Measurements from ENCODE around the gene ROCK2. TPM values are rescaled to one million over a fixed set of nuclear protein-coding genes. Genes with fewer than 3 reads are reported as not detected.

Gene ROCK2
- total and polyA plus RNA-seq, 9 donors = 13.2 to 71.9 (median 47.7) TPM

DNA sequence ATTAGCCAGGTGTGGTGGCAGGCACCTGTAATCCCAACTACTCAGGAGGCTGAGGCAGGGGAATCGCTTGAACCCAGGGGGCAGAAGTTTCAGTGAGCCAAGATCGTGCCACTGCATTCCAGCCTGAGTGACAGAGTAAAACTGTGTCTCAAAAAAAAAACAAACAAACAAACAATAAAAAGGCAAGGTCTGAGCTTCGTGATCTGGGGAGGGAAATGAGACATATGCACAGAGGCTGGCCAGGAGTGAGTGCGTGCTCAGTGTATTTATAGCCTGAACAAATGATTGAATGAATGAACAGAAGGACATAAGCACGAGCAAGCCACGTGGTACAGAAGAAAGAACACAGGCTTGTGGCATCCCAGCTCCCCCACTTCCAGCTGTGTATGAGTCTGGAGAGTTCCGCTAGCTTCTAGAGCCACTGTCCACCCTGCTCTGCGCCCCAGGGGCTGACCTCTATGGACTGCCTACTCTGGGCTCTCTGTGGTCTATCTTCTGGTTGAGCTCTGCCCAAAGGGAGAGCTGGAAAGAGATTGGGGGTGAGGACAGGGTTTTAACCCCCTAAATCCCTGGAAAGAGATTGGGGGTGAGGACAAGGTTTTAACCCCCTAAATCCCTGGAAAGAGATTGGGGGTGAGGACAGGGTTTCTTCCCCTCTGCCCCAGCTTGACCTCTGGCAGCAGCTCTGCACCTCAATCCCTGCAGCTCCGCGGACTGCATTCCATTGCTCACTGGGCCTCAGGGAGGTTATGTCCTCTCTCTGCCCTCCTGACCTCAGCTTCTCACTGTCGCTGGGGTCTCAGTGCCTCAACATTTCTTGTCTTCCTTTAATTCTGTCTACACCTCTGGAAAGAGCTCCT is 11.0 kb upstream of the ROCK2 start:
- intact Hi-C loops (cut with DNase I) = no loop called here
- WGBS, 3 donors = 81 to 85% (median 81%) methylated on average over 11 of the region's 11 CpGs
- no peak for TF ChIP-seq EP300 (IDR thresholded peaks at IDR 0.05)
- TF ChIP-seq, protein P1, sequence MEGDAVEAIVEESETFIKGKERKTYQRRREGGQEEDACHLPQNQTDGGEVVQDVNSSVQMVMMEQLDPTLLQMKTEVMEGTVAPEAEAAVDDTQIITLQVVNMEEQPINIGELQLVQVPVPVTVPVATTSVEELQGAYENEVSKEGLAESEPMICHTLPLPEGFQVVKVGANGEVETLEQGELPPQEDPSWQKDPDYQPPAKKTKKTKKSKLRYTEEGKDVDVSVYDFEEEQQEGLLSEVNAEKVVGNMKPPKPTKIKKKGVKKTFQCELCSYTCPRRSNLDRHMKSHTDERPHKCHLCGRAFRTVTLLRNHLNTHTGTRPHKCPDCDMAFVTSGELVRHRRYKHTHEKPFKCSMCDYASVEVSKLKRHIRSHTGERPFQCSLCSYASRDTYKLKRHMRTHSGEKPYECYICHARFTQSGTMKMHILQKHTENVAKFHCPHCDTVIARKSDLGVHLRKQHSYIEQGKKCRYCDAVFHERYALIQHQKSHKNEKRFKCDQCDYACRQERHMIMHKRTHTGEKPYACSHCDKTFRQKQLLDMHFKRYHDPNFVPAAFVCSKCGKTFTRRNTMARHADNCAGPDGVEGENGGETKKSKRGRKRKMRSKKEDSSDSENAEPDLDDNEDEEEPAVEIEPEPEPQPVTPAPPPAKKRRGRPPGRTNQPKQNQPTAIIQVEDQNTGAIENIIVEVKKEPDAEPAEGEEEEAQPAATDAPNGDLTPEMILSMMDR (IDR thresholded peaks at IDR 0.05) = no peak
- no peak for TF ChIP-seq POLR2A (IDR thresholded peaks at IDR 0.05)

DNA sequence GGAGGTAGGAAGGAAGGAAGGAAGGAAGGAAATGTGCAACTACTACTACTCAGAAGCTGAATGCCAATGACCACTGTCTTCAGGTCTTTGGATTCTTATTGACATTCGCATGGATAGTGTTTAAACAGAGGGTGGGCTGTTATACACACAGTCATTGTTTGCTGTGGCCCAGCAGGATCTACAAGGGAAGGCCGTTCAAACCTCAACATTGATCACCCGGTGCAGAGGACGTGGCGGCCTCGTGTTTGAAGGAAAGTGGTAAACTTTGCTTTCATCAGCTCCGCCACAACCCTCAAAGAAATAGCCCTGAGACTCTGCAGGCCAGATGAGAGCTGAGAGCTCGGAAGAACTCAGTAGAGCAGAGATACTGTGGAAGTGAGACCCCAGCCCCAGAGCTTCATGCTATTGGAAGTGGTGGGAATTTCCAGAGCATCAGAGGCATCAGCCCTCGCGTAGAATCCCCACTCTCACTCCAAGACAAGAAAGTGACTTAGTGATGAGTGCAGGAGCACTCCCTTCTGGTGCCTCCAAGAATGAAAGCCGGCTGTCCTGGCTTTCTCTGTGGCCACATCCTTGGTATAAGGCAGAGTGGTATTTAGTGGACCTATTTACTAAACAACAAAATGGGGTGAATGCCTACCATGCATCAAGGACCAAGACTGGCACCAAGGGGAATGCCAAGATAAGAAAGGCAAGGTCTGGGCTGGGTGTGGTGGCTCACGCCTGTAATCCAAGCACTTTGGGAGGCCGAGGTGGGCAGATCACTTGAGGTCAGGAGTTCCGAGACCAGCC is 10.1 kb upstream of the ROCK2 start:
- TF ChIP-seq POLR2A (IDR thresholded peaks at IDR 0.05) (no peak), EP300 (IDR thresholded peaks at IDR 0.05) (no peak)
- TF ChIP-seq, protein P1 (IDR thresholded peaks at IDR 0.05) = no peak
- 90 to 93% (median 90%) methylated on average over 14 of the region's 14 CpGs for WGBS, 3 donors
- Histone ChIP-seq H3K4me1 (ENCODE audit: insufficient read depth) (no peaks in the 10 kb centered on the region), H3K4me3 (no peak overlapping the region), H3K9me3 (no peaks in the 10 kb centered on the region), H3K27ac (no peak overlapping the region), H3K36me3 (no peaks in the 10 kb centered on the region), H3K27me3 (no peaks in the 10 kb centered on the region)
- intact Hi-C loops (cut with DNase I) = no loop called here
- no peak for DNase-seq

More for the DNA sequence above, 11.0 kb upstream of the ROCK2 start:
- H3K9me3 ChIP-seq = no peaks in the 10 kb centered on the region
- H3K4me1 ChIP-seq (ENCODE audit: insufficient read depth) = no peaks in the 10 kb centered on the region
- H3K36me3 ChIP-seq = no peaks in the 10 kb centered on the region
- no peak overlapping the region for H3K27ac ChIP-seq
- no peak for DNase-seq
- no peak overlapping the region for H3K4me3 ChIP-seq
- H3K27me3 ChIP-seq = no peaks in the 10 kb centered on the region

DNA sequence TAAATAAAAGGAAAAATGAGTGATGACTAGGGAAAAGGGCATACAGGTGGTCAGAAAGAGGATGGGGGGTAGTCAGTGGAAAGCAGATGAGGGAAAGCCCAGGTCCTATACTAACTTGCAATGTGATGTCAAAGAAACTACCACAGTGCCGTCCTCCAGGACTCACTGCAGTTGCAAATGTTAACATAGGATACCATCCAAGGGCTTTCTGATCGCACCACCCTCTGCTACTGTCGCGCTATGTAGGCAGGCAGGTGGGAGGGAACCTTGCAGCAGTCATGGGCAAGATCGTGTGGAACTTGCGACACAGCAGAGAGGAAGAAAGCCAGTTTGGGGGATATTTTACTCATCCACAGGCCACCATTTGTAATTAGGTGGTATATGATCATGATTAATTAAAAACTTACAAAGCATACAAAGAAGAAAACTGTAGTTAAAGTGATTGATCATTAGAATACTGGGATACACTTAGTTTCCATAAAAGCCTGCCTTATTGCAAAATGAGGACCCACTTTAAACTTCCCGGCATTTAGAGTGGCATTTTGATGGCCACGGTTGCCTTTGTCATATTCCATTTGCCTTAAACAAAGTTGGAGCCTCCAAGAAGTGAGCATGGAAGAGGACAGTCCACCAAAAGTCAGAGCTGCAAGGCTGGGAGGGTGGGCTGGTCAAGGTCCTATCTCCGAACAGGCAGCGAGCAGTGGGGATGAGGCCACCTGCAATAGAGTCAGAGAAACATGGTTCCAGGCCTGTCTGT is 8.5 kb upstream of the ROCK2 start:
- no peaks in the 10 kb centered on the region for H3K9me3 ChIP-seq
- no peak overlapping the region for H3K4me3 ChIP-seq
- no peak for DNase-seq
- no peaks in the 10 kb centered on the region for H3K4me1 ChIP-seq (ENCODE audit: insufficient read depth)
- H3K27me3 ChIP-seq = no peaks in the 10 kb centered on the region
- no peaks in the 10 kb centered on the region for H3K36me3 ChIP-seq
- intact Hi-C loops (cut with DNase I) = no loop called here
- no peak overlapping the region for H3K27ac ChIP-seq
- WGBS, 3 donors = 87 to 93% (median 89%) methylated on average over 10 of the region's 10 CpGs
- no peak for TF ChIP-seq POLR2A (IDR thresholded peaks at IDR 0.05)
- TF ChIP-seq, protein P1 (IDR thresholded peaks at IDR 0.05) = no peak

DNA sequence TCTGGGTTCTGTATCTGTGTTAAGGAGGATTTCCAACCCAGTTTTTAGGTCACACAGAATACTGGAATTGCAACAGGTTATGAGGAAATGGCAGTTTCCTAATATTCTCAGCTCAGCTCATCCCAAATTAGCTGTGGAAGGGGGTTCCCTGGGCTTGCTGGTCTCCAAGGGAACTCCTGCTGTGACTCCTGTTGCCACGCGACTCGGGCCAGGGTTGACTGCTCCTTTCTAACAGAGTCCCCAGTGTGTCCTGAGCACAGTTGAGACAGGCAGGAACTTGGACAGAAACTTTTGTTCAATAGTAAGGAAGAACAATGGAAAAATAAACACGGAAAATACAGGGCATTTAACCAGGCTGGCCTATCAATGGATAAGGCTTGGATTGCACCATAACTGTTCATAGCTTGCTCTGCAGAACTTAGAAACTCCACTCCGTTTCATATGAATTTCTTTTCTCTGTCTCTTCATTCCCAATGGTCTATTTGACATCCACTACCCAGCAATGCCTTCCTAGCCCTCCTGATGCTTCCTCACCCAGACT is 3.8 kb upstream of the ROCK2 start:
- 79 to 83% (median 83%) methylated on average over 5 of the region's 5 CpGs for WGBS, 3 donors
- H3K36me3 ChIP-seq = no peaks in the 10 kb centered on the region
- H3K9me3 ChIP-seq = no peaks in the 10 kb centered on the region
- H3K4me3 ChIP-seq = no peak overlapping the region
- intact Hi-C loops (cut with DNase I) = loop anchor here in 1 of 4 donors (10.0 kb wide), 1 partner anchor 193 kb away; the partner anchor contains the start of gene SLC66A3
- H3K27me3 ChIP-seq = no peaks in the 10 kb centered on the region
- H3K4me1 ChIP-seq (ENCODE audit: insufficient read depth) = peaks cover 2% of the 10 kb centered on the region
- no peak for TF ChIP-seq POLR2A (IDR thresholded peaks at IDR 0.05)
- TF ChIP-seq, protein P1 (IDR thresholded peaks at IDR 0.05) = no peak
- no peak for TF ChIP-seq EP300 (IDR thresholded peaks at IDR 0.05)
- no peak overlapping the region for H3K27ac ChIP-seq
- DNase-seq = no peak
